VCaP (cell line): ENCODE results near the gene TRIM26.

Source experiments
- H3K27ac ChIP-seq: fragments of 450-650 bp; 2 replicates; pipeline ENCODE4 v1.5.1; 2017
- CTCF ChIP-seq: fragments of 450-650 bp; conservative IDR thresholded peaks from 2 replicates; pipeline ENCODE4 v1.5.1; 2017; ENCODE audit warnings: mild to moderate bottlenecking, moderate library complexity

TRIM26 gene

GRCh38 chr6:30164714-30165113 lies 48.5 kb downstream of the TRIM26 start:
- no peak for TF ChIP-seq CTCF
- no peak overlapping the region for H3K27ac ChIP-seq

- no peak for TF ChIP-seq CTCF
- H3K27ac ChIP-seq: no peak overlapping the region
Measured at GRCh38 chr6:30163918-30164654, 49.1 kb downstream of the TRIM26 start.

GRCh38 chr6:30163090-30163917 lies 49.9 kb downstream of the TRIM26 start, which contains the start of gene TRIM15:
TSS of gene TRIM15 (plus strand) at chr6:30163546. CDS start at chr6:30163685, 139 bp downstream.
- no peak for TF ChIP-seq CTCF
- H3K27ac ChIP-seq: no peak within 1 kb of the TSS

GRCh38 chr6:30162265-30163089 lies 50.7 kb downstream of the TRIM26 start:
- TF ChIP-seq CTCF: no peak
- no peak overlapping the region for H3K27ac ChIP-seq

GRCh38 chr6:30160785-30161531 lies 52.2 kb downstream of the TRIM26 start, which contains the start of gene TRIM10:
TSS of gene TRIM10 (minus strand) at chr6:30161211. CDS start at chr6:30160858, 353 bp downstream.
- TF ChIP-seq CTCF: no peak
- H3K27ac ChIP-seq: no peak within 1 kb of the TSS

- TF ChIP-seq CTCF: no peak
- no peak overlapping the region for H3K27ac ChIP-seq
Measured at GRCh38 chr6:30160008-30160784, 53.0 kb downstream of the TRIM26 start.
